ENCODE data around the gene DNM1.

DNM1 gene

DNA sequence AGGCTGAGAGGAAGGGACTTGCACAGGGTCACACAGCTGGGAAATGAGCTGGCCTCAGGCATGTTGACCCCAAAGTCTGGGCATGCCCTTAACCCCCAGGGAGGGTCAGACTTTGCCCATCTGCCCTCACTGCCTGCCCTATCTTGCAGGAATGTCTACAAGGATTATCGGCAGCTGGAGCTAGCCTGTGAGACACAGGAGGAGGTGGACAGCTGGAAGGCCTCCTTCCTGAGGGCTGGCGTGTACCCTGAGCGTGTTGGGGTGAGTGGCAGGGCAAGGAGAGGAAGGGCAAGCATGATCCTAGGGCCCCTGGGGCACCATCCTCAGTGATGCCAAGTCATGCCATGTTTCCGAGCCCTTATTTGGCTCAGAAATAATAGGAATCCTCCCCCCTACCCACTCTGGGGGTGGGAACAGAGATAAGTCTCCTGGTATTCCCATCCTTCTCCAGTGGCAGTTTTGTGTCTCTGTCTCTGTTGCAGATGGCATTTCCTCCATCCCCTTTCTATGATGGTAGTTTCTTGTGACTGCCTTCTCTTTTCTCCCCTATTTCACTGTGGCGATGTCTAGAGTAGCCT, 44.1 kb downstream of the DNM1 start:
- H3K27ac ChIP-seq: no peak overlapping the region
- no peak for DNase-seq (ENCODE audit: low read depth, low spot score)

DNA sequence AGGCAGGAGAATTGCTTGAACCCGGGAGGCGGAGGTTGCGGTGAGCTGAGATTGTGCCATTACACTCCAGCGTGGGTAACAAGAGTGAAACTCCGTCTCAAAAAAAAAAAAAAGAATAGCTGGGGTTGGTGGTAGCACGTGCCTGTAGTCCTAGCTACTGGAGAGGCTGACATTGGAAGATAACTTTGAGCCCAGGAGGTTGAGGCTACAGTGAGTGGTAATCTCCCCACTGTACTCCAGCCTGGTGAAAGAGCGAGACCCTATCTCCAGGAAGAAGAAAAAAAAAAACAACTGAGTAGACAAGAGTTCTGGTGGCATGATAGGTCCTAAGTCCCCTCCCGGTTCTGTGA, 46.4 kb downstream of the DNM1 start:
- H3K27ac ChIP-seq: no peak overlapping the region
- DNase-seq (ENCODE audit: low read depth, low spot score): no peak

DNA sequence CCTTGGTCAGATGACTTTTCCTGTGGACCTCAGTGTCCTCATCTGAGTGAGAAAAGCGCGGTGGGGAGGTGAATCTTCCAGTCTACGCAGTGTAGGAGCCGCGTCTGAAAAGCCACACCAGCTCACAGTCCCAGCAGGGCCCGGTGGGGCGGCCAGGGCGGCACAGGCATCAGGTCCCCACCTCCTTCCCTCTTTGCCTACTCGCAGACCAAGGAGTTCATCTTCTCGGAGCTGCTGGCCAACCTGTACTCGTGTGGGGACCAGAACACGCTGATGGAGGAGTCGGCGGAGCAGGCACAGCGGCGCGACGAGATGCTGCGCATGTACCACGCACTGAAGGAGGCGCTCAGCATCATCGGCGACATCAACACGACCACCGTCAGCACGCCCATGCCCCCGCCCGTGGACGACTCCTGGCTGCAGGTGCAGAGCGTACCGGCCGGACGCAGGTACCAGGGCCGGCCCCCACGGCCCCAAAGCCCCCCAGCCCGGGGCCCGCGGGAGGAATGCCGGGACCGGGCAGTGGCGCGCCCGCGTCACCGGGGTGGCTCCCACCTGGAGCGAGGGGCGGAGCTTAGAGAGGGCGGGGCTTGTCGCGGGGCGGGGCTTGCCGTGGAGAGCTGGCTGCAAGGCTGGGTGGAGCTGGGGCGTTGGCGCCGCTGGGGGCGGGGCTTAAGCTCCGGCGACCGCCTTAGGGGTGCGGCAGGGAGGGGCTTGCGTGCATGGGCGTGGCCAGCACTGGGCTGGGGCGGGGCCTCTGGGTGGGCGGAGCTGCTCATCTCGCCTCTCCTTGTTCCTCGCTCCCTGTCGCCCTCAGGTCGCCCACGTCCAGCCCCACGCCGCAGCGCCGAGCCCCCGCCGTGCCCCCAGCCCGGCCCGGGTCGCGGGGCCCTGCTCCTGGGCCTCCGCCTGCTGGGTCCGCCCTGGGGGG, 47.0 kb downstream of the DNM1 start:
- peak; percentile 34 for DNase-seq (ENCODE audit: low read depth, low spot score)
- no peak overlapping the region for H3K27ac ChIP-seq

DNA sequence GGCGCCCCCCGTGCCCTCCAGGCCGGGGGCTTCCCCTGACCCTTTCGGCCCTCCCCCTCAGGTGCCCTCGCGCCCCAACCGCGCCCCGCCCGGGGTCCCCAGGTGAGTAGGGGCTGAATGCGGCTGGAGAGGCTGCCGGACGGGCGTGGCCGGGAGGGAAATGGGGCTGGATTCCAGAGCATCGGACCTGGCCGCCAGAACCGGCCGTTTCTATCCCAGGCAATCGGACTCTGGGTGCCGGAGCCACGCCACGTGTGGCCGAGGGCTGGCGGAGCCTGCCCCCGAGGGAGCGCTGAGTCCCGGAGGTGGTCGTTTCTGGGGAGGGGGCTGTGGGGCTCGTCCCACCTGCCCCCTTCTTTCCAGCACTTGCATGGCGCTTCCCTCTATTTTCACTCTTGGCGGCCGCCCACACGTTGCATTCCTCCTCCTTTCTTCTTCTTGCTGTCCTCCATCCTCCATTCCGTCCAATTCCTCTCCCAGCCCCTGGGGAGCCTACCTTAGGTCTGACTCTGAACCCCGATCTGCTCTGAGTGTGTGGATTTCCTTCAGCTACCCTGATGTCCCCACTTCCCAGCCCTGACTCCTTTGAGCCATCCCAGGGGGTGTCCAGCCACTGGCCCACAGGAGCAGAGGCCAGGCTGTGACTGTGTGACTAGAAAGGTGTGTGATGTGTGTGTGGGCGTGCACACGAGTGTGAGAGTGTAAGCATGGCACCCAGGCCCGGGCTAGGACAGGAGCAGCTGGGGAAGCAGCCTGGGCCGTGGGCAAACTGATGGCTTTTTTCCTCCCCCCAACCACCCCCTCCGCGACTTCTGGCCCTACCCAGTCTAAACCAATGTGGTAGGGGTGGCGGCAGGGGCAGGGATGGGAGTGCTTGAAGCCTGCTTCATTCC, 47.9 kb downstream of the DNM1 start:
- no peak for DNase-seq (ENCODE audit: low read depth, low spot score)
- no peak overlapping the region for H3K27ac ChIP-seq

DNA sequence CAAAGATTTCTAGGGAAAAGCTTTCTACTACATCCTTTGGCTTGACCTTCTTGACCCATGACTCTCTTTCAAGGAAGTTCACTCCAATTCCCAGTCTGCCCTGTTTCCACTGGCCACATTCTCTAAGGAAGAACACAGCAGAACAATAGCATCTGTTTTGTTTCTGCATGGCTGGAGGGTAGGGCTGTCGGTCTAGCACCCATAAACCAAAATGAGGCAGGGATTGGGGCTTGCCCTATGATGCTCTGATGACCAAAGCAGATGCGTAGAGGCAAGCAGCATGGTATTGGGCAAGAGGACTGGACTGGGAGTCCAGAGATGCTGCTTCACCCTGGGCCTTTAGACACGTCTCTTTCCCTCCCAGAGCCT, 48.5 kb downstream of the DNM1 start:
- no peak overlapping the region for H3K27ac ChIP-seq
- no peak for DNase-seq (ENCODE audit: low read depth, low spot score)

DNA sequence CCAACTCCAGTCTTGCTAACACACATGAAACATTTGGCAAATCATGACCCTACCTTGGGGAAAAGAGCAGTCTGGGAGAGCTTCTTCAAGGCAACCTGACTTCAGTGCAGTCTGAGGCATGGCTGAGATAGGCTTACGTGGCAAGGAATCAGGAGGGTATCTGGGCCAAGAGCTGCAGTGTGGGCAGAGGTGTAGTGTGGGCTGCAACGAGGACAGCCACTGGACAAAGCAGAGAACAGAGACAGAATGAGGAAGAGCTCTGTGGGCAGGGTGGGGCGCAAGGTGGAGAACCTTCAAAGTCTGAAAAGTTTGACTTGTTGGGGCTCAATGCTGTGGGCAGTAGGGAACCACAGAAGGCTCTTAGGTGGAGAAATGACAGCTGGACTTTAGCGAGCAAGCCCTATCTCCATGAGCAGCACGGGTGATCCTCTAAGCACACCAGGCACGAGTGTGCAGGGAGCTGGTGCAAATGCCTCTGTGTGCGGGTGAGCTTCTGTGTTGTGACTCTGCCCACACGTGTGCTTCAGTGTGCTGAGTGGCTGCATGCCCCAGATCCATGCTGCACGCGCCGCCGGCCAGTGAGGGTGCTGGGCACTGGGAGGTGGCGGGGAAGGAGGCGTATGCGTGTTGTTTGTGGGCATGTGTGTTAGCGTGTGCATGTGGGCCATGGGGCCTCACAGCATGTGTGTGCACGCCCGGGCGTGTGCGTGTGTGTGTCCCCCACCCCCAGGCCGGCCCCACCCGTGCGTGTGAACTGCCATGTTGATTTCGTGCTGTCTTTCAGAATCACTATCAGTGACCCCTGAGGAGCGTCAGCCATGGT, 49.3 kb downstream of the DNM1 start:
- DNase-seq (ENCODE audit: low read depth, low spot score): no peak
- no peak overlapping the region for H3K27ac ChIP-seq

DNA sequence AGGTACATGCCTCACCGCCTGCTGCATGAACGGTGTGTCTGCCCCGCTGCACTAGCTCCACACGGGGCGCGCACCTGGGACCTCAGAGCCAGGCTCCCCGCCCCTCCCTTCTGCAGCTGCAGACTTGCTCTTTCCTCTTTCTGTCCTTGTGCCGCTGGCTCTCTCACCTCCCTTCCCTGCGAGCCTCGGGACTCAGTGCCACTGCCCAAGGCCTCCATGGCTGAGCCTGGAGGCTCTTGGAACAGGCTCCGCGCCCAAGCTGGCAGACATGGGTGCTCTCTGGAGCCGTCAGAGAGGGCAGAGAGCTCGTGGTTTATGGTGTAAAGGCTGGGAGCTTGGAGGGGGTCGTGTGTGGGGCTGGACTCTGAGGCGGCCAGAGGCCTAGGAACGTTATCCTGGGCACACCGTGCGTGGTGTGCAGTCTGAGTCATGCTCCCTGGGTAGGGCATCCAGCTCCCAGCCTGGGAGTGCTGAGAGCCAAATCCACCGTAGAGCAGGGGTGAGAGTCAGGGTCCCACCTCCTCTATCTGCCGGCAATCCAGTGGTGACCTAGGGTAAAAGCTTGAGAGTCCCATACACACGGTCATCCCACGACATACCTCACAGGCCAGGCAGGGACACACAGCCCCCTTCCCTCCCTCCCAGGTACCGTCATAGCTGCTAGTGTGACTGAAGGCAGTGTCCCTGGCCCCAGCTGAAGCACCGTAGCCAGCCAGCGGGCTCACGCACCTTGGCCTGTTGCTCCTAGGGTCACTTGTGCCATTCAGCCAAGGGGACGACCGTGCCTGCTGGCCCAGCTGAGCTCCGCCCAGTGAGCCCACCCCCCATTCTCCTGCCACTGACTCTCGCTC, 50.2 kb downstream of the DNM1 start:
- H3K27ac ChIP-seq: no peak overlapping the region
- DNase-seq (ENCODE audit: low read depth, low spot score): no peak

DNA sequence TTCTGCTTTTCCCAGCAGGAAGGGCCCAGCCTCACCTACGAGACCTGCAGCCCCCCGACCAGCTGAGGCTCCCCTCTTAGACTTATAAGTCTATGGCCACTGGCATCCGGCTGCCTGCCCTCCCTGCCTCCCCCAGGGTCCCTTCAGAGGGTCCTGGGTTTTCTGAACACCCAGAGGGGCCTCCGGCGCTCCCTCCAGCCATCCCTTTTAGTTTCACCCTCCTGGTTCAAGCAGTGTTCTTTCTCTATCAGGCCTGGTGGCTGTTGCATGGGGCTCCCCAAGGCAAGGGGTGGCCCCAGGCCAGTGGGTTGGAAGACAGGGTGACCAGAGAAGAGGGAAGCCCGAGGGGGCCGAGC, 50.8 kb downstream of the DNM1 start:
- DNase-seq (ENCODE audit: low read depth, low spot score): no peak
- no peak overlapping the region for H3K27ac ChIP-seq

DNA sequence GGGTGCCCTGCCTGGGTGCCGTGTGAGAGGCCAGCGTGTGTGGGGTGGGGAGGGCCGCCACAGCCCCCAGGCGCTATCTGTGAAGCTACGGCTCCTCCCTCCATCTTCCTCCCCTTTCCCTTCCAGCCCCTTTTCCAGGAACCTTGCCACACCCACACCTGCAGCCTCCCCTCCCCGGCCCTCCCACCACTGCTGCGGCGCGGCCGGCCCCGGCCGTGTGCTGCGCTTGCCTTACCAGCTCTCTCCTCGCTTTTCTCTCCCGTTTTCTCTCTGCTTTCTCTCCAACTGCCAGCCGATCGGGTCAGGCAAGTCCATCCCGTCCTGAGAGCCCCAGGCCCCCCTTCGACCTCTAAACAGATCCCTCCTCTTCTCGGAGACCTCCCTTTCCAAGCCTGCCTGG, 51.2 kb downstream of the DNM1 start:
- DNase-seq (ENCODE audit: low read depth, low spot score): no peak
- H3K27ac ChIP-seq: no peak overlapping the region

DNA sequence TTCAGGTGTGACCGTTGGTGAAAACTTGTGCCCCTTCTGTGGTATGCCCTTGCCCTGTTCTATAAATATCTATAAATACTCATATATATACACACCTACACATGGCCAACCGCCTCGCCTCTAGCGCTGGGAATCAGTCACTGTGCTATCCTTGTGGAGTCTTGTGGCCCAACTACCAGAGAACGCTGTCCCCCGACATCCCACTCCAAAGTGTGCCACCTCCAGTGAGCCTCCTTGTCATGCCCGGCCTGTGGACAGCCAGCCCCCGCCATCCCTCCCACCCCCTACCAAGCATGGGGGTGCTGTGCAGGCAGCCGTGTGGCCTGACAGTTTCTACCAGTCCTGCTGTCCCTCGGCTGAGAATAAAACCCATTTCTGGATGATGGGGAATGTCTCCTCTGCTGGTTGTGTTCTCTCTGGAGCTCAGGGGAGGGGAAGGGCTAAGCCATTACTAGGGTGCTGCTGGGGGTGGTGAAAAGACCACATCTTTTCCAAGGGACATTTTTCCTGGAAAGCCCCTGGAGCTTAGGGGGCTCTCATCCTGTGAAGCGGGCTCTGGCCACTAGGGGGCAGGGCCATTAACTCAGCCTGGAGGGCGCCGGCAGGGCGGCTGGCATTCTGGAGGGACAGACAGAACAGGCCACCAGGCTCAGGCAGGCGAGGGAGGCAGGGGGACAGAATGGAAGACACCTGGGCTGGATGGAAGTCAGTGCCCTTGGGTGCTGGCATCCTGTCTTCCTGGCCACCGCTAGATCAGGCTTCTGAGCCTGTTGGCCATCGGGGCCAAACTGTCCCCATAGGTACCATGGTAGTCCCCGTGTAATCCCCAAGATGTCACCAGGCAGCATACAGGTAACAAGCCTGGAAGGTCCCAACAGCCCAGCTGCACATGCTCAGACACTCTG, 51.9 kb downstream of the DNM1 start:
- H3K27ac ChIP-seq: no peak overlapping the region
- DNase-seq (ENCODE audit: low read depth, low spot score): no peak

DNA sequence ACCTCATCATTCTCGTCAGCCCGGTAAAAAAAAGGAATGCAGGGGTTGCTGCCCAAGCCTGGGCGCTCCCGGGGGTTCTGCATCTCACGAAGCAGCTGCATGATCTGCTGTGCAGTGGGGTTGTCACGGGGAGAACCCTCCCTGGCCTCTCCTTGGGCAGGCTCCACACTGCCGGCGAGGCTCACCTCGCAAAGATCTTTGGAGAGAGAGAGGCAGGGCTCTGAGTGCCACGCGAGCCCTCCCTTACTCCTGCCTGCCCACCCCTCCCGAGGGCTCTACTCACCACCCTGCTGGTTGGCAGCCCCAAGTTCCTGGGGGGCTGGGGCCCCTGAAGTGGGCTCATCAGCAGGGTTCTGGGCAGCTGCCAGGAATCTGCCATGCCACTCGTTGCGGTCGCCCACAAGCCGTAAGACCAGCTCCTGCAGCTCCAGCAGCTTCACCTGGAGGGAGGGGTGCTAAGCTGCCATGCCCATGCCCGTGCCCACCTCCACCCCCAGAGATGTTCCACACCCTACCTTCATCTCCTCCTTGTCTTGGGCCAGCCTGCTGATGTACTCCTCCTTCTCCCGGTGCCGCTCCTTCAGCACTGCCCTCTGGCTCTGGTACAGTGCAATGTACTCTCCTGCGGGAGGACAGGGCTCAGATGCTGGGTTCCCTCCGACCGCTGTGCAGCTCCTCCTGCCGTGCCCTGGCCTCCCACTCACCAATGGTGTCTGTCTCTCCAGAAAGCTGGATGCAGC, 54.1 kb downstream of the DNM1 start:
- DNase-seq (ENCODE audit: low read depth, low spot score): no peak
- H3K27ac ChIP-seq: no peak overlapping the region

DNA sequence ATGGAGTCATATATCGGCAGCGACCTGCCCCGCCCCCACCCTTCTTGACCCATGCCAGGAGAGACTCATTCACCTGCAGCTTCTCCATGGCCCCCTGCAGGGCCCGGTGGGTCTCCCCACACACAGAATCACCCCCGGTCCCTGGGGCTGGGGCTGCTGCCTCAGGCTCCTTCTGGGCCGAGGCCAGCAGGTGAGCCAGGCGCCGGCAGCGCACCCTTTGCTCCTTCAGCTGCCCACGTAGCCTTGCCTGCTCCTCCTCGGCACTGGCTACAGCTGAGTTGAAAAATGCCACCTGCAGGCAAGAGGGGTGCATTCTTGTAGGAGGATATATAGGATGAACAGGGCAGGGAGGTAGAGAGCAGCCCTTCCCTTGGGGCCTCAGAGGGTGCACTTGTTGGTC, 54.7 kb downstream of the DNM1 start:
- no peak for DNase-seq (ENCODE audit: low read depth, low spot score)

DNA sequence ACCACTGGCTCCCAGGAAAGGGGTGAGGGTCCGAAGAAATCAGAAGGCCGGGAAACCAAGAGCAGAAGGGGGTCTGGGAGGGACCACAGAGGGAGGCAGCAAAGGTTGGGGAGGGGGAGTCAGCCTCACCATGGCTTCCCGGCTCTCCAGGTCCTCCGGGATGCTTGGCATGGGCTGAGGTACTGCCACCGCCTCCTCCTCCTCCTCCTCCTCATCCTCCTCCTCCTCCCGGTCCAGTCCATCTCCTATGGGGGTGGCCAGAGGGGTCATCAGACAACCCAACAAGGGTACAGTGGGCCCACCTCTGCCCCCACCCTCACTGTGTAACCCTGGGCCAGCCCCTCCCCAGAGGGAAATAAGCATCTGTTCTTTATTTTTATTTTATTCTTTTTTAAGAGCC, 55.1 kb downstream of the DNM1 start:
- no peak overlapping the region for H3K27ac ChIP-seq
- DNase-seq (ENCODE audit: low read depth, low spot score): no peak

More for the DNA sequence above, 54.7 kb downstream of the DNM1 start:
- no peak overlapping the region for H3K27ac ChIP-seq

DNA sequence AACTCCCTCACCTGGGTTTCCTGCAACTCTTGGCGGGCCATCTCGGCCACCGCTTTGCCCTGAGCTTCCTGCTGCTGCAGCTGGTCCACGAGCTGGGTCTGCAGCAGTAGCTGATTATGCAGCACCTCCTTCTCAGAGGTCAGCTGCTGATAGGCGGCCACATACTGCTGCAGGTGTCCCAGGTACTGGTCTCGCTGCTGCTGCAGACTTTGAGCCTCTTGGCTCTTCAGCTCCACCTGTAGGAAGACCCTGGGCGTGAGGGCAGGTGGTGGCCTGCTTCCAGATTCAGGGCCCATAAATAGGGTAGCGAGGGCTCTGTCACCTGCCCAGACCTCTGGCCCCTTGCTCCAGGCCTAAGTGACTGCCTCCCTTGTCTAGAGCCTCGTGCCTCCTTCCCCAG, 56.0 kb downstream of the DNM1 start:
- H3K27ac ChIP-seq: no peak overlapping the region
- DNase-seq (ENCODE audit: low read depth, low spot score): no peak

DNA sequence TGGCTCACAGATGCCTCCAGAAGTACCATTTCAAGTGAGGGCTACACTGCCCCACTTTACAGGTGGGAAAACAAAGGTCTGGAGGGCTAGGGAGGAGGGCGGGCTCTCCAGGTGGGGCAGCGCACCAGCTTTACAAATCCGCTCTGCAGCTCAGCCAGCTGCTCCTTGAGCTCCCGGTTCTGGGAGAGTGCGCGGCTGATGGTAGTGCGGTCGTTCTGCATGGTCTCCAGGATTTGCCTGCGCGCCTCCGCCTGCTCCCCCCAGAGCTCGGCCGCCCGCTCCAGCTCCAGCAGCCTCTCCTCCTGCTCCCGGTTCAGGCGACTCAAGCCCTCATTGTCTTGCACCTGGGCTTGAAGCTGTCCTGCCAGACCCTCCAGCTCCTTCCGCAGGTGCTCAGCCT, 57.2 kb downstream of the DNM1 start:
- no peak for DNase-seq (ENCODE audit: low read depth, low spot score)

DNA sequence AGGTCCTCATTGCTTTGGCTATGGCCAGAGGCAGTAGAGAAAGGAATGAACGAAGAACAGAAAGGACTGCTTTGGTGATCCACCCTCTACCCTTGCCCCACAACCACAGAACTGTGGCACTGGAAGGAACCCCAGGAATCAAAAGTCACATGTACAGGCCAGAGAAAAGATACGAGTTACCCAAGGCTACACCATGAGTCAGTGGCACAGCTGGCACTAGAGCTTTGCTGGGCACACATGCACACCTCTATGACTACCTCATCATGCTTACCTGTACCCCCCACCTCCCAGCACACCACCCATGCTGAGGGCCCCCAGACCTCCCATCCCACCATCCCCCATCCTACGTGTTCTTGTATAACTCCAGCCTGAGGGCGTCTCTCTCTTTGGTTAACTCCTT, 59.5 kb downstream of the DNM1 start:
- no peak for DNase-seq (ENCODE audit: low read depth, low spot score)
- H3K27ac ChIP-seq: no peak overlapping the region

More for the DNA sequence above, 57.2 kb downstream of the DNM1 start:
- no peak overlapping the region for H3K27ac ChIP-seq

DNA sequence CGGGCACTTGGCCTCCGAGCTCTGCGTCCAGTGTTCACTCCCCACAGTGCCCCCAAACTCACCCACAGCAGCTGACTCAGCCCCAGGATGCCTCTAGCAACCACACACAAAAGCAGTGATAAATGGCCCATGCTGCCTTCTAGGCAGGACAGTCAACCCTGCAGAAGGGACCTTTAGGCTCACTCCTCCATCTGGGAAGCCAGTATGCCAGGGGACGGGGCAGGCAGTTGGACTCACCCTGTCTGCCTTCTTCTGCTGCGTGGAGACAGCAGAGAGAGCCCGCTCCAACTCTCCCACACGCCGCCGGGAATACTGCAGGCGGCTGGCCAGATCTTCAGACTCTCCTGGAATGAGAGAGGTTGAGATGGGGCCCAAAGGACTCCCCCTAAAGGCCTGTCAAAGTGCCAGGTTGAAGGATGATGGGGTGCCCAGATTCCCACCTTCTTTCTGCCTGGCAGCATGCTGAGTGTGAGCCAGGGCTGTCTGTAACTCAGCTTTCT, 62.2 kb downstream of the DNM1 start:
- H3K27ac ChIP-seq: no peak overlapping the region
- no peak for DNase-seq (ENCODE audit: low read depth, low spot score)
